HEK293 (cell line): ENCODE data around the gene CLASP2.

ENCODE experiments used
- SETDB1 ChIP-seq: IDR thresholded peaks from one replicate; pipeline ENCODE4 v1.6.1; 2017; ENCODE audit warnings: mild to moderate bottlenecking, low read length, moderate library complexity, mixed read lengths; ENCODE audit not compliant: insufficient read length
- ZBTB17 ChIP-seq: fragments of 450-650 bp; formaldehyde crosslinking; IDR thresholded peaks from 2 replicates; pipeline ENCODE4 v1.5.1; 2016; ENCODE audit warnings: missing biosample characterization, missing genetic modification characterization
- ZNF202 ChIP-seq: fragments of 450-650 bp; formaldehyde crosslinking; IDR thresholded peaks from 2 replicates; pipeline ENCODE4 v1.5.1; 2016; ENCODE audit warnings: missing biosample characterization, missing genetic modification characterization, borderline replicate concordance
- ZNF274 ChIP-seq, 2 experiments: fragments of 200-500 bp in 1 of 2; fragments of 450-650 bp in 1 of 2; sonication (Bioruptor generic) in 1 of 2; formaldehyde crosslinking in 1 of 2; IDR thresholded peaks; 2 replicates each; pipeline versions ENCODE4 v1.5.1 to v1.6.1; 2014 to 2016; ENCODE audit warnings: borderline replicate concordance in 1 of 2, inconsistent platforms in 1 of 2, low read length in 1 of 2, missing biosample characterization in 1 of 2, missing genetic modification characterization in 1 of 2
- ZNF837 ChIP-seq: fragments of 450-650 bp; formaldehyde crosslinking; IDR thresholded peaks from 2 replicates; pipeline ENCODE4 v1.5.1; 2016; ENCODE audit warnings: missing biosample characterization, missing genetic modification characterization
- TF ChIP-seq, protein P1 (sequence below): fragments of 450-650 bp; formaldehyde crosslinking; IDR thresholded peaks from 2 replicates; pipeline ENCODE4 v1.5.1; 2016; ENCODE audit warnings: missing biosample characterization, missing genetic modification characterization
- TF ChIP-seq, protein P2 (sequence below): fragments of 450-650 bp; formaldehyde crosslinking; IDR thresholded peaks from 2 replicates; pipeline ENCODE4 v1.5.1; 2016; ENCODE audit warnings: missing biosample characterization, missing genetic modification characterization

DNA sequence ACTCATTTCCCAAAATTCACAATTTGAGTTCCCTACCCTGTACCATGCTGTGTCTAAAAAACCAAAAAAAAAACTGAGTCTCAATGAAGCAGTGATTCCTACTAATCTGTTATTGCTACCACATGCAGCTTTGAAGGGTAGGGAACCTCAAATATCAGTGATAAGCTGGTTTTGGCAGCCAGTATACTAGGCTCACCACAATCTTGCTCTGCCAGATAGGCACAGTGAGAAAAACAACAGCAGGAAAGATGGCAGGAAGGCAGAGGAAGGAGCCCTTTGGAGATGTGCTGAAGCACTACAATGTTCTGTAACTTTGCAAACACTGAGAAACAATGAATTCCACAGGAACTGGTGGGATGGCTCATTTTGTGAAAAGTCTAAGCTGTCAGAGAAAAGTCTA is 180.9 kb downstream of the CLASP2 start:
- TF ChIP-seq SETDB1 (no peak), ZNF837 (tag by site-specific recombination) (no peak), ZNF202 (tag by site-specific recombination) (no peak), ZNF274 (IDR thresholded peaks at IDR 0.05; ENCODE audit: low read length) (no peak), ZNF274 (tag by site-specific recombination; IDR thresholded peaks at IDR 0.05; ENCODE audit: borderline replicate concordance) (no peak), ZBTB17 (tag by site-specific recombination) (no peak)
- TF ChIP-seq, protein P1, sequence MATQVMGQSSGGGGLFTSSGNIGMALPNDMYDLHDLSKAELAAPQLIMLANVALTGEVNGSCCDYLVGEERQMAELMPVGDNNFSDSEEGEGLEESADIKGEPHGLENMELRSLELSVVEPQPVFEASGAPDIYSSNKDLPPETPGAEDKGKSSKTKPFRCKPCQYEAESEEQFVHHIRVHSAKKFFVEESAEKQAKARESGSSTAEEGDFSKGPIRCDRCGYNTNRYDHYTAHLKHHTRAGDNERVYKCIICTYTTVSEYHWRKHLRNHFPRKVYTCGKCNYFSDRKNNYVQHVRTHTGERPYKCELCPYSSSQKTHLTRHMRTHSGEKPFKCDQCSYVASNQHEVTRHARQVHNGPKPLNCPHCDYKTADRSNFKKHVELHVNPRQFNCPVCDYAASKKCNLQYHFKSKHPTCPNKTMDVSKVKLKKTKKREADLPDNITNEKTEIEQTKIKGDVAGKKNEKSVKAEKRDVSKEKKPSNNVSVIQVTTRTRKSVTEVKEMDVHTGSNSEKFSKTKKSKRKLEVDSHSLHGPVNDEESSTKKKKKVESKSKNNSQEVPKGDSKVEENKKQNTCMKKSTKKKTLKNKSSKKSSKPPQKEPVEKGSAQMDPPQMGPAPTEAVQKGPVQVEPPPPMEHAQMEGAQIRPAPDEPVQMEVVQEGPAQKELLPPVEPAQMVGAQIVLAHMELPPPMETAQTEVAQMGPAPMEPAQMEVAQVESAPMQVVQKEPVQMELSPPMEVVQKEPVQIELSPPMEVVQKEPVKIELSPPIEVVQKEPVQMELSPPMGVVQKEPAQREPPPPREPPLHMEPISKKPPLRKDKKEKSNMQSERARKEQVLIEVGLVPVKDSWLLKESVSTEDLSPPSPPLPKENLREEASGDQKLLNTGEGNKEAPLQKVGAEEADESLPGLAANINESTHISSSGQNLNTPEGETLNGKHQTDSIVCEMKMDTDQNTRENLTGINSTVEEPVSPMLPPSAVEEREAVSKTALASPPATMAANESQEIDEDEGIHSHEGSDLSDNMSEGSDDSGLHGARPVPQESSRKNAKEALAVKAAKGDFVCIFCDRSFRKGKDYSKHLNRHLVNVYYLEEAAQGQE (tag by site-specific recombination): no peak
- TF ChIP-seq, protein P2, sequence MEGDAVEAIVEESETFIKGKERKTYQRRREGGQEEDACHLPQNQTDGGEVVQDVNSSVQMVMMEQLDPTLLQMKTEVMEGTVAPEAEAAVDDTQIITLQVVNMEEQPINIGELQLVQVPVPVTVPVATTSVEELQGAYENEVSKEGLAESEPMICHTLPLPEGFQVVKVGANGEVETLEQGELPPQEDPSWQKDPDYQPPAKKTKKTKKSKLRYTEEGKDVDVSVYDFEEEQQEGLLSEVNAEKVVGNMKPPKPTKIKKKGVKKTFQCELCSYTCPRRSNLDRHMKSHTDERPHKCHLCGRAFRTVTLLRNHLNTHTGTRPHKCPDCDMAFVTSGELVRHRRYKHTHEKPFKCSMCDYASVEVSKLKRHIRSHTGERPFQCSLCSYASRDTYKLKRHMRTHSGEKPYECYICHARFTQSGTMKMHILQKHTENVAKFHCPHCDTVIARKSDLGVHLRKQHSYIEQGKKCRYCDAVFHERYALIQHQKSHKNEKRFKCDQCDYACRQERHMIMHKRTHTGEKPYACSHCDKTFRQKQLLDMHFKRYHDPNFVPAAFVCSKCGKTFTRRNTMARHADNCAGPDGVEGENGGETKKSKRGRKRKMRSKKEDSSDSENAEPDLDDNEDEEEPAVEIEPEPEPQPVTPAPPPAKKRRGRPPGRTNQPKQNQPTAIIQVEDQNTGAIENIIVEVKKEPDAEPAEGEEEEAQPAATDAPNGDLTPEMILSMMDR: no peak
